HG02943 (cell line): ENCODE results near the gene THAP4.

Experiments
- ATAC-seq: cut with Tn5 transposase; IDR thresholded peaks from one replicate; pipeline ENCODE4 v1.9.1; 2021; ENCODE audit warnings: mild to moderate bottlenecking, low read depth, moderate library complexity; ENCODE audit not compliant: unreplicated experiment

THAP4 gene

GRCh38 chr2:241615041-241615440 is 21.9 kb downstream of the THAP4 start:
- no peak for ATAC-seq

DNA sequence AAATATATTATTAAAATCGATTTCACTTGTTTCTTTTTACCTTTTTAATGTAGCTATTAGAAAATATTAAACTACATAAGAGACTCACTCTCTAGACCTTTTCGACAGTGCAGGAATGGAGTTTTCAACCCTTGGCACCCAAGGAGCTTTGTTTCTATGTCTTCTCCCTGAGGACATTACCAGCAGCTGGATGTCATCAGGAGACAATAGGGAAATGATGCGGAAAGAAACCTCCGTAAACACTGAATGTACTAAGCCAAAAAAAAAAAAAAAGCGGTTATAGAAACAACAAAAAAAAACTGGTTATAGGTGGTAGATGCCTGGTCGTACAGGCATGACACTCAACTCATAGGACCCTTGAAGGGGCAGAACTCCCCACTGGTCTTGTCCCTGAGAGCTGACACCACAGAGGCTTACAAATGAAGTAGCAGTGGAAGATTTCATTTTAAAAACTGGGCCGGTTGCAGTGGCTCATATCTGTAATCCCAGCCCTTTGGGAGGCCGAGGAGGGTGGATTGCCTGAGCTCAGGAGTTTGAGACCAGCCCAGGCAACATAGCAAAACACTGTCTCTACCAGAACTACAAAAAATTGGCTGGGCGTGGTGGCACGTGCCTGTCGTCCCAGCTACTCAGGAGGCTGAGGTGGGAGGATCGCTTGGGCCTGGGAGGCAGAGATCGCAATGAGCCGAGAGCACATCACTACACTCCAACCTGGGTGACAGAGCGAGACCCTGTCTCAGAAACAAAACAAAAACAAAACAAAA is 23.8 kb downstream of the THAP4 start:
- no peak for ATAC-seq

GRCh38 chr2:241612156-241613016 is 24.6 kb downstream of the THAP4 start:
- ATAC-seq, result no peak

GRCh38 chr2:241611062-241611461 is 25.9 kb downstream of the THAP4 start:
- no peak for ATAC-seq

DNA sequence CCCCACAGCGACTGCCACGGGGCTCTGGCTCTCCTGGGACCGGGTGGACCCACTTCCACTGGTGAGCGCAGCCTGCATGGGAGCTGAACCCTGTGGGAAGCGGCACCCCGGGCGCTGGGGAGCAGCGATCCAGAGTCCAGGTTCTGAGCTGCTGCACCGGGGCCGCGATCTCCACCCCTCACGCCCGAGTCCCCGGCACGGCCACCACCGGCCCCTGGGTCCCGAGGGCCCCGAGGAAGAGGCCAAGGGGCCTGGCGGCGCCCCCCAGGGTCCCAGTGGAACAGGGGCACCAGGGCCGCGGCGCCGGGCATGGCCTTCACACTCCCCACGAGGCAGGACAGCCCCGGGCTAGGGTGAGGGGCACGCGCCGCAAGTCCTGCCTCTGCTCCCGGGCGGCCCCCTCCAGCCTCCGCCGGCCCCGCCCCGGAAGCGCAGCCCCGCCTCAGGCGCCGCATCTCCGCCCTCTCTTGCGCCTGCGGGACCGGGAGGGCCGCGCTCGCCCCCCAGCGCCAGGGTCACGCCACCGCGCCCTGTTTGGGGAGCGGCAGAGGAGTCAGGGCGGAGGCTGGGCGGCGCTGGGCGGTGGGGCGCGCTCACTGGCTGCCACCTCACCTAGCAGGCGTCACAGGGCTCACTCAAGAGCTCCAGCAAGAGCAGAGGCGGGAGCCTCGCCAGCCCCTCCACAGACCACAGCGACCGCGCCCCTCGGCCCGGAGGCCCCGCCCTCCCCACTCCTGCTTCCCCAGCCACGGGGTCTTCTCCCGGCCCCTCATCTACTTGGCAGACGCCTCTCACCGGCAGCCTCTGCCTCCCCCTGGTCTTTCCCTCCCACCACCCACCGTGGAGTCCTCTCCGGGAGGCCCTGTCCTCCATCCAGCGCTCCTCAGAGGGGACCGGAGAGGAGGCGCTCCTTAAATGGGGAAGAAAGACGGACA is 26.8 kb downstream of the THAP4 start:
- ATAC-seq, result peak; percentile 72

DNA sequence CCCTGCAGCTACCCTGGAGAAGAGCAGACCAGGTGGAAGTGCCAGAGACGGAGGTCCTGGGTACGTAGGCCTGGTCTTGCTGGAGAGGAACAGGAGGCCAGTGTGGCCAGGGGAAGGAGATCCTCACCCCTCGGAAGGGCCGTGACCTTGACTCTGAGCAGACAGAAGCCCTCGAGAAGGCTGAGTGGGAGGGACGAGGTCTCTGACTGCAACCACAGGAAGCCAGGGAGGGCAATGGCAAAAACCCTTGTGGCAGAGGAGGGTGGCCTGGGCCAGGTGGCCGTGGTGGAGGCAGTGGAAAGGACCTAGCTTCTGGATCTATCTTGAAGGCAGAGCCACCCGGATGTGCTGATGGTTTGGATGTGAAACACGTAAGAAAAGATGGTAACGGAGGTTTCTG is 28.1 kb downstream of the THAP4 start:
- ATAC-seq, result no peak

DNA sequence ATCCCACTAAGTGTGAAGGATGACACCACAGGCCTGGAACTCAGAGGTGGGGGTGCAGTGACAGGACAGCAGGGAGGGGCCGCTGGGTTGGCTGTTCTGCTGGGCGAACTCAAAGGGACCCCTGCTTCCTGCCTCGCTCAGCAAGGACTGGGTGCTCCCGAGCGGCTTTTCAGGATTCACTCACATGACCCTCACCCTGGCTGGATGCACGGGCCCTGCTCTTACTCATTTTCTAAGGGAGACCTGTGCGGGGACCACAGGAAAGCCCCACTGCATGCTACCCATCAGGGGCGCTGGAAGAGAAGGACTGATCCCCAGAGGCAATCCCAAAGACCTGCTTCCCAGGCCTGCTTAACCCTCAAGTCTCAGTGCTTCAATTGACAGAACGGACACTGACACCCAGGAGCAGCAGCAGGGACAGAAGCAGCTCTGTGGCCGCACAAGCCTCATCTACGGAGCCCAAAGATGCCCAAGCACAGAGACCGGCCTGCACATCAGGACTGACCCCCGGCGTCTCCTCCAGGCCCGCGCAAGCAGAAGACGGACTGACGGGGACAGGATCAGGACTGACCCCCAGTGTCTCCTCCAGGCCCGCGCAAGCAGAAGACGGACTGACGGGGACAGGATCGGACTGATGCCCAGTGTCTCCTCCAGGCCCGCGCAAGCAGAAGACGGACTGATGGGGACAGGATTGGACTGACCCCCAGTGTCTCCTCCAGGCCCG is 29.6 kb downstream of the THAP4 start:
- ATAC-seq, result no peak

DNA sequence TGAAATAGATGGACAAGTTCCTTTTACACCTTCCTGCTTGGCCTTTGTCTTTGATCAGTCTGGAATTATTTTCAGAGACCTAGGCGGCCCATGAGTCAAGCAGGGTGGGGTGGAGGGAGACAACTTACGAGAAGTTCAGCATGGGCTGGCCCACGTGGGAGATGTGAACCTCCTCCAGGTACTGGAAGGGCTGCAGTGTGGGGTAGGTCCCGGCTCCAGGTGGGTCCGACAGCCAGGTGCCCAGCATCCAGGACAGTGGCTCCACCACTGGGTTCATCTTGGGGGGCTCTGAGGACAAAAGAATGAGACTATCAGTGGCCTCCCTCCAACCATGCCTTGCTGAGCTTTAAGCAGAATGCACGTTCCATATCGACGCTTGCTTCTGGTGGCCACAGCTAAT is 30.8 kb downstream of the THAP4 start:
- no peak for ATAC-seq

DNA sequence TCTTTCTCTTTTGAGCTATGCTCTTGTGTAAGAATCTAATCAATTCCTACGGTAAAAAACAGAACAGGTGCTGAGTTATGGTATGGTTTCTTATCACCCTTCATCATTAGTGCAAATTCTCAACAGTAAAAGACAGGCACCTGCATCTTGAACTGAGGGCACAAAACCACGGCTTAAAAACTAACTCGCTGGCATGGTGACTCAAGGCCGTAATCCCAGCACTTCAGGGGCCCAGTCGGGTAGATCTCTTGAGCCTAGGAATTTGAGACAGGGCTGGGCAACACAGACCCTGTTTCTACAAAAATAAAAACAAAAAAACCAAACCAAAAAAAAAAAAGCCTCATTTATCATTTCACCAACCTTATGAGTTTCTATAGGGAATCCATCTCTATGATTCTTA is 33.3 kb downstream of the THAP4 start:
- ATAC-seq, result no peak

DNA sequence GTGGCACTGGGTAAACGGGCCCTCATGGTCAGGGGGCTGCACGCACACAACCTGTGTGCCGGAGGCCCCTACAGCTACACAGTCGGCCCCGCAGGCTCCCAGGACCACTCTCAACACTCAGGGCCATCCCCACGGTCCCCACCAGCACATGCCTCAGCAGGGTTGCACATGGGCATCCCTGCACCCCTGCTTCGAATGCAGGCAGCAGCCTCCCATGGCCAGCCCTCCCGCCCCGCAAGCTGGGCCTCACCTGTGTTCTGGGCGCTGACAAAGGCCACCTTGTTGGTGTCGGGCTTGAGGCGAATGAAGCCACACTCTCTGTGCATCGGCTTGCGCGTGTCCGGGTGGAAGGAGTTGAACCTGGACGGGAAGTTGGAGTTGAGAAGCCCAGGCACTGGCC is 34.2 kb downstream of the THAP4 start:
- no peak for ATAC-seq

GRCh38 chr2:241601841-241602240 is 35.1 kb downstream of the THAP4 start:
- ATAC-seq, result no peak

DNA sequence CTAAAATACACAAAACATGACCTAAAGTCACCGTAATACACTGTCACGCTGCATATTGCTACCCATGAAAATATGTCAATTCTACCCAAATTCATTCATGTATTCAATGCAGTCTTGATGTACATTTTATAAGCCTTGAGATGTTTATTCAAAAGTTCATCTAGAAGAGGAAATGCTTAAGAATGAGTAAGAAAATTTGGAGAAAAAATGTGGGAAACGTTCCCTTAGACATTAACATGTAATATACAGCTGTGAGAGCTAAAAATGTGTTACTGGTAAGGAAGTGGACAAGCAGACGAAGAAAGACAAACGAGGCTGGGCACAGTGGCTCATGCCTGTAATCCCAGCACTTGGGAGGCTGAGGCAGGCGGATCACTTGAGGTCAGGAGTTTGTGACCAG is 37.3 kb downstream of the THAP4 start:
- ATAC-seq, result no peak

DNA sequence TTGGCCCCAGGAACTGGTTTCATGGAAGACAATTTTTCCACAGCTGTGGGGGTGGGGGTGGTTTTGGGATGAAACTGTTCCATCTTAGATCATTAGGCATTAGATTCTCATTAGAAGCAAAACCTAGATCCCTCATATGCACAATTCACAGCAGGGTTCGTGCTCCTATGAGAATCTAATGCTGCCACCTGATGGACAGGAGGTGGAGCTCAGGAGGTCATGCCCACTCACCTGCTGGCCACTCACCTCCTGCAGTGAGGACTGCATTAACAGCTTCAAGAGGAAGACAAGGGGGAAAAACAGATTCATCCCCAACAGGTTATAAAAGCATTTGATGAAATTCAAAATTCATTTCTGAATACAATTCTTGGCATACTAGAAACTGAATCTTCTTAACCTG is 38.5 kb downstream of the THAP4 start:
- no peak for ATAC-seq

- ATAC-seq, result no peak
These were observed 38.9 kb downstream of the THAP4 start for GRCh38 chr2:241598061-241598460.

- ATAC-seq, result no peak
These were observed 39.4 kb downstream of the THAP4 start for GRCh38 chr2:241597561-241597960.

- ATAC-seq, result no peak
These were observed 41.3 kb downstream of the THAP4 start for GRCh38 chr2:241595600-241596140.

- ATAC-seq, result no peak
These were observed 43.7 kb downstream of the THAP4 start for GRCh38 chr2:241593271-241593670.

GRCh38 chr2:241592126-241592845 is 44.7 kb downstream of the THAP4 start:
- ATAC-seq, result no peak
